Measurements from ENCODE around the gene FMNL2. TPM values are rescaled to one million over a fixed set of nuclear protein-coding genes. Genes with fewer than 3 reads are reported as not detected.

FMNL2 gene
- total RNA-seq, 1 experiment from 2014 or later: 46.5 TPM

DNA sequence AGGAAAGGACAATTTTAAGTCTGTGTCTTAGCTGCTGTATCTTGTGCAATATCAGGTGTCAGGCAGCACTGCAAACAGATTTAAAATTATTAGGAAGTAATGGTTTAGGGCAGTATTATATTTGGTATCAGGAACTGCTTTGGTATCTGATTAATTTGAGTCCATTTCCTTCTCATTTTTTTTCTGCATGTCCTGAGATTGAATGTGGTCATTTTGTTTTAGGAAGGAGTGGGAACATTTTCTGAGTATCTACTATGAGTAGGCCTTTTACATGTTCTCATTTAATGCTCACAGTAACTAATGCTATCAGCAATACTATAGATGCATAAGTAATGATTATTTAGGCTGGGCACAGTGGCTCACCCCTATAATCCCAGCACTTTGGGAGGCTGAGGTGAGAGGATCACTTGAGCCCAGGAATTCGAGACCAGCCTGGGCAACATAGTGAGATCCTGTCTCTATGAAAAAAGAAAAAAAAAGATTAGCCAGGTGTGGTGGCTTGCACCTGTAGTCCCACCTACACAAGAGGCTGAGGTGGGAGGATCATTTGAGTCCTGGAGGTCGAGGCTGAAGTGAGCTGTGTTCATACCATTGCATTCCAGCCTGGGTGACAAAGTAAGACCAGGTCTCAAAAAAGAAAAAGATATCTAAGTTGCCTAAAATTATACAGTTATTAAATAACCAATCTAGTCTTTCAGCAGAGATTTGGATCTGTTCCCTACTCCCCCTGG is 4.7 kb downstream of the FMNL2 start:
- intact Hi-C loops (cut with micrococcal nuclease; ENCODE audit: unreplicated experiment): loop anchor here (5.0 kb wide), 4 partner anchors 68 to 162 kb away; partner anchors contain the start of gene STAM2
- Mint-ChIP-seq H3K4me3 (ENCODE audit: low read depth, unreplicated experiment) (no peak overlapping the region), H3K27me3 (ENCODE audit: unreplicated experiment) (no peaks in the 10 kb centered on the region), H3K27ac (ENCODE audit: unreplicated experiment) (no peak overlapping the region), H3K9me3 (ENCODE audit: low read depth, unreplicated experiment) (no peaks in the 10 kb centered on the region), H3K36me3 (ENCODE audit: insufficient read depth, unreplicated experiment) (peaks cover 28% of the 10 kb centered on the region), H3K4me1 (ENCODE audit: low read depth, unreplicated experiment) (peaks cover 55% of the 10 kb centered on the region)
- DNase-seq: no peak
- no TSS peak for BruUV-seq (replicated peaks)
- TF ChIP-seq, protein P1, sequence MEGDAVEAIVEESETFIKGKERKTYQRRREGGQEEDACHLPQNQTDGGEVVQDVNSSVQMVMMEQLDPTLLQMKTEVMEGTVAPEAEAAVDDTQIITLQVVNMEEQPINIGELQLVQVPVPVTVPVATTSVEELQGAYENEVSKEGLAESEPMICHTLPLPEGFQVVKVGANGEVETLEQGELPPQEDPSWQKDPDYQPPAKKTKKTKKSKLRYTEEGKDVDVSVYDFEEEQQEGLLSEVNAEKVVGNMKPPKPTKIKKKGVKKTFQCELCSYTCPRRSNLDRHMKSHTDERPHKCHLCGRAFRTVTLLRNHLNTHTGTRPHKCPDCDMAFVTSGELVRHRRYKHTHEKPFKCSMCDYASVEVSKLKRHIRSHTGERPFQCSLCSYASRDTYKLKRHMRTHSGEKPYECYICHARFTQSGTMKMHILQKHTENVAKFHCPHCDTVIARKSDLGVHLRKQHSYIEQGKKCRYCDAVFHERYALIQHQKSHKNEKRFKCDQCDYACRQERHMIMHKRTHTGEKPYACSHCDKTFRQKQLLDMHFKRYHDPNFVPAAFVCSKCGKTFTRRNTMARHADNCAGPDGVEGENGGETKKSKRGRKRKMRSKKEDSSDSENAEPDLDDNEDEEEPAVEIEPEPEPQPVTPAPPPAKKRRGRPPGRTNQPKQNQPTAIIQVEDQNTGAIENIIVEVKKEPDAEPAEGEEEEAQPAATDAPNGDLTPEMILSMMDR (IDR thresholded peaks at IDR 0.05; ENCODE audit: unreplicated experiment): no peak
- CTCF ChIA-PET: no interaction called here

DNA sequence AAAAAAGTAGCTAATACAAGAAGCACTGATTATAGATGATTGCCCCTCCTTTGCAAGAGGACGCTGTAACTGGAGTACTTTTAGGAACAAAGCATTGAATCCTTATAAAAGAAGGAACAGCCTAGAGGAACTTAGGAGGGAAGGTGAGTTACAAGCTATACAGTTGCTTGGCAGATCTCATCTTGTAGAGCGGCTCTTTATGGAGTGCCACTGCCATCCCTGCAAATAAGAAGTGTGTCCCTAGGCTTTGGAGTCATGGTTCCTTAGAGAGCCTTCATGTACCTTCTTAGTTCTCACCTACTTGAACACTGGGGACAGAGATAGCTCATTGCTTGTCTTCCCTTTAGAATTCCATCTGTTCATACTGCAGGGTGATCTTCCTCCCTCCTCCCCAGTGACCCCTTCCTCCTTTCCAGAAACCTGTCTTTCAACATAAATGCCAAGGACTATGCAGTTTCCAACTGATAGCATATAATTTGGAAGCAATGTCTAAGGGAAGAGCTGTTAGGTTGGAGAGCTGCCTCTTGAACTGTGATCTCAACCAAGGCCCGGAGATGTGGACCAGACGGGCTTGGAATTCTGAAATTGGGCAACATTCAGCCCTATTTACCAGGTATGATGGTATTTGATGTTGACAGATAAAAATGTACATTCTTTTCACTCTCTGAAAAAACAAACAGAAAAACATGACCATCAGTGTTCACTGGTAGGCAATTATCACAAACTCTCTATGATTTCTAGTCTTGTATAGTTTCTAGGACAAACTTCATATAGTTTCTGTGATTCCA is 7.5 kb downstream of the FMNL2 start:
- DNase-seq: no peak
- CTCF ChIA-PET: interaction anchor here (0.6 to 2.0 kb wide), 2 partner anchors 11 to 65 kb away, joined by 3 to 4 read pairs; no protein-coding TSS in a partner anchor
- Mint-ChIP-seq H3K27ac (ENCODE audit: unreplicated experiment) (no peak overlapping the region), H3K9me3 (ENCODE audit: low read depth, unreplicated experiment) (no peaks in the 10 kb centered on the region), H3K4me1 (ENCODE audit: low read depth, unreplicated experiment) (peaks cover 51% of the 10 kb centered on the region), H3K36me3 (ENCODE audit: insufficient read depth, unreplicated experiment) (peaks cover under 1% of the 10 kb centered on the region), H3K4me3 (ENCODE audit: low read depth, unreplicated experiment) (no peak overlapping the region), H3K27me3 (ENCODE audit: unreplicated experiment) (no peaks in the 10 kb centered on the region)
- no TSS peak for BruUV-seq (replicated peaks)
- TF ChIP-seq, protein P1 (IDR thresholded peaks at IDR 0.05; ENCODE audit: unreplicated experiment): no peak
- intact Hi-C loops (cut with micrococcal nuclease; ENCODE audit: unreplicated experiment): no loop called here

DNA sequence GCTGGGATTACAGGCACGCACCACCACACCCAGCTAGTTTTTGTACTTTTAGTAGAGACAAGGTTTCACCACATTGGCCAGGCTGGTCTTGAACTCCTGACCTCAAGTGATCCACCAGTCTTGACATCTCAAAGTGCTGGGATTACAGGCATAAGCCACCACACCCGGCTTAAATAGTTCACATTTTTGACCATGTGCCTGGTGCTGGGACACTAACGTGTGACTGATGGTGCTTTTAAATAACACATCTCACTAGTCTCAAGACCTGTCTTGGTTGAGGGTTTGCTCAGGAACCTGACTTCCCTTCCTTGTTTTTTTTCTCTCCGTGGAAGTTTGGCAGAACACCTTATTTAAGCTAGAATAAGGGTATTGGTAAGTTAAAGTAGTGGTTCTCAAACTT is 8.5 kb downstream of the FMNL2 start:
- Mint-ChIP-seq H3K9me3 (ENCODE audit: low read depth, unreplicated experiment) (no peaks in the 10 kb centered on the region), H3K4me3 (ENCODE audit: low read depth, unreplicated experiment) (no peak overlapping the region), H3K36me3 (ENCODE audit: insufficient read depth, unreplicated experiment) (no peaks in the 10 kb centered on the region), H3K27ac (ENCODE audit: unreplicated experiment) (no peak overlapping the region), H3K27me3 (ENCODE audit: unreplicated experiment) (no peaks in the 10 kb centered on the region), H3K4me1 (ENCODE audit: low read depth, unreplicated experiment) (peaks cover 51% of the 10 kb centered on the region)
- BruUV-seq (replicated peaks): no TSS peak
- CTCF ChIA-PET: interaction anchor here (2.0 kb wide), 1 partner anchor 10 kb away, joined by 4 read pairs; no protein-coding TSS in a partner anchor
- intact Hi-C loops (cut with micrococcal nuclease; ENCODE audit: unreplicated experiment): no loop called here
- TF ChIP-seq, protein P1 (IDR thresholded peaks at IDR 0.05; ENCODE audit: unreplicated experiment): no peak
- no peak for DNase-seq

DNA sequence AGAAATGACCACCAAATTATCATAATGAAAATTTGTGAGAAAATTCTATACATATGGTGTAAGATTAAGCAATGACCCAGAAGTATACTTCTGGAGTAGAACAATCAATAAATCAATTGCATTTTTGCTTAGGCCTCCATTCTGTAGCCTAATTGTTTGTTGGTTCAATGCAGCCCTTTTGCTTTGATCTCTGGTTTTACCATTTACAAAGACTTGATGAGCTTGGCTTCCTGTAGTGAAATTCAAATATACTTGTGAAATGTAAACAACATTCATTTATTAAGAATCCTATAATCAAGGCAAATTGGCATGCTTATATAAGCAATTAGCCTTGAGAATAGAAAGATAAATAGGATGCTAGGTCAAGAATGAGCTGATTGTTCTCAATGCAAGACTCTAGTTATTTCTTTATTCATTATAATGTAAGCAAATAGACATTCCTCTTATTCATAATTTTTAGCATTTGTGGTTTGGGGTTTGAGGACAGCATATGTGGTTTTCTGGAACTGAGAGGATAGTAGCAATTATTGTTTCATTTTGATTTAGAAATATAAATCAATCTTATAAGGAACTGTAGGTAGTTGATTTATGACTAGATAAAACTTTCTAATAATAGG is 9.7 kb downstream of the FMNL2 start:
- BruUV-seq (replicated peaks): no TSS peak
- Mint-ChIP-seq H3K36me3 (ENCODE audit: insufficient read depth, unreplicated experiment) (peaks cover 1% of the 10 kb centered on the region), H3K4me1 (ENCODE audit: low read depth, unreplicated experiment) (peaks cover 43% of the 10 kb centered on the region), H3K27ac (ENCODE audit: unreplicated experiment) (no peak overlapping the region), H3K4me3 (ENCODE audit: low read depth, unreplicated experiment) (no peak overlapping the region), H3K27me3 (ENCODE audit: unreplicated experiment) (no peaks in the 10 kb centered on the region), H3K9me3 (ENCODE audit: low read depth, unreplicated experiment) (no peaks in the 10 kb centered on the region)
- TF ChIP-seq, protein P1 (IDR thresholded peaks at IDR 0.05; ENCODE audit: unreplicated experiment): no peak
- intact Hi-C loops (cut with micrococcal nuclease; ENCODE audit: unreplicated experiment): no loop called here
- CTCF ChIA-PET: no interaction called here
- DNase-seq: no peak

All from Calu3 (cell line).